SU-DHL-6 (cell line): Measurements from ENCODE around the gene SORCS2.

Experiments used
- CTCF ChIP-seq: fragments of 200-600 bp; sonication (generic); IDR thresholded peaks from one replicate; pipeline ENCODE4 v1.5.1; 2017; ENCODE audit warnings: antibody characterized with exemption, mild to moderate bottlenecking, low read length, moderate library complexity; ENCODE audit not compliant: insufficient read depth, poor library complexity, severe bottlenecking
- EZH2phosphoT487 ChIP-seq: fragments of 200-600 bp; sonication (generic), shearing (Covaris generic); conservative IDR thresholded peaks from 2 replicates; pipeline ENCODE4 v1.6.1; 2018; ENCODE audit warnings: mild to moderate bottlenecking, antibody characterized with exemption, low read length, moderate library complexity, mixed read lengths

GRCh38 chr4:7309636-7310390 lies 117.5 kb downstream of the SORCS2 start:
- TF ChIP-seq CTCF (no peak), EZH2phosphoT487 (no peak)
